HG03460 (cell line): ENCODE results near the gene MARK2.
A peak's percentile ranks its signal among the peaks of the same experiment; 100 is the strongest.

Experiments
- ATAC-seq: cut with Tn5 transposase; IDR thresholded peaks from one replicate; pipeline ENCODE4 v1.9.1; 2021; ENCODE audit not compliant: unreplicated experiment

The MARK2 gene

DNA sequence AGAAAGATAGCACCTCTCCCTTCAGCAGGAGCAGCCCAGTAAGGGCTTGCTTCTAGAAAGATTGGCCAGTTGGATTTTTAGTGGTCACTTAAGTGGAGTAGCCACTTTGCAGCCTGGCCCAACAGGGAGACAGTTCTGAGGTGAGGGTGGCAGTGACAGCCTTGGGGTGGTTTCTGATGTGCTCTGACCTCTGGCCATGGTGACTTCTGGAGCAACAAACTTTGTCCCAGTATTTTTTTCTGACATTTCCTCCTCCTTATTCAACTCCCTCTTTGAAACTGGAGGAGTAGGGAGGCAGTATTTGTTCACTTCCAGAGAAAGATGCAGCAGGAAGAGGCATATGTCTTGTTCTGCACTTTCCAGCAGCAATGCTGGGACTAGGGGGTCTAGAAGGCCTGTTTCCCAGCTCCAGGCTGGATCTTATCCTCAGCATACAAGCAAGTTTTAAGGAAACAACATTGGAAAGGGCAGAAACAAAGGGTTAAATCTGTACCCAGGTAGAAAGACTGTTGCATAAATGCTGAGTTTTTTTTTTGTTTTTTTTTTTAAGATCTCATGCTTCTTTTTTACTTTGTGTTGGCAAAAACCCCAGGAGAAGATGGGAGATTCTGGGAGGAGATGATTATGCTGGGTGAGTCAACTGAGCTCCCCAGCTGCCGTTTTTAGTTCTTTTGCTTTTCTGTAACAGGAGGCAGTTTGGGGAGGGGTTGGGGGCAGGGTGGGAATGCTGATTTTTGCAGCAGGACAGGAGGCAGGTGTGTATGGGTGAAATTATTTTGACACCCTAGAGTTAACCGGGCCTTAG is 40.9 kb downstream of the MARK2 start:
- ATAC-seq, result no peak

DNA sequence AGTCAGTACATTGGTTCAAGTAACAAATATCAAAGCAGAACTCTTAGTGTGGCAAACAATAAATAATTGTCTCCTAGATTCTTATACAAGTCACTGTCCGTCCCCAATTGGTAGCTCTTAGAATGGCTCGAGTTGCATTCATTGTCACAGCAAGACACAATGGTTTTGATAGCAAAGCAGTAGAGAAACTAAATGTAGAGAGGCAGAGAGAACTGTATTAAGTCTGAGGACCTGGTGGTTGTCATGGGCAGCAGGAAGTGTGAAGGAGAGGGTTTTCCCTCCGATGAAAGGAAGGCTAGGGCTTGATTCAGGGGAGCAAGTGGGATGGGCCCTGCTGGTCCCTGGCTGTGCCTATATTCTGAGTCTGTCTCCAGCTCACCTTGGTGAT is 41.5 kb downstream of the MARK2 start:
- ATAC-seq, result no peak

DNA sequence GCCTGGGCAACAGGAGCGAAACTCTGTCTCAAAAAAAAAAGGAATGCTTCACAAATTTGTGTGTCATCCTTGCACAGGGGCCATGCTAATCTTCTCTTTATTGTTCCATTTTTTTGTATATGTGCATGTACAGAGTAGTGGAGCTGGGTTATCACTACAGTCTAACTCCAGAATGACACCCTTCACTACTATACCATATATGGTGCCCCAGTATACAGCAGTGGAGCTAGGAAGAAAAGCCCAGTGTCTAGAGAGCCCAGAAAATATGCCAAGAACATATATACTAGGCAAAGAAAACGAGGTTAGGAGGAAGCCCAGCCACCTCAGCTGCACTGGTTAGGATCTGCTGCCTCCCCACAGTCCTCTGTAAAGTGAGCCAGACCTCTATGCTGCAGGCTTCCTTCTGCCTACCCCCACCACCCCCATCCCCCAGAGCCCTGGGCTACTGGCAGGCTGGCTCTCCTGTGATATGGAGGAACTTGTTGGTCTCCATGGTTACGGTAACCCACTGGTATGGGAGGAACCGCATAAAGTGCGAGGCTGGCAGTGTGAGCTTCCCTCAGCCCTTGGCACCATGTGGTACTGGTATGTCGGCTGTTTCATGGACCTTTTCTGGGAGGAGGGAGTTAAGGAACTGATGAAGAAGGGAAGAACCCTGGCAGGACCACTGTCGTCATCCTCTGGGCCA is 43.8 kb downstream of the MARK2 start:
- ATAC-seq, result no peak

DNA sequence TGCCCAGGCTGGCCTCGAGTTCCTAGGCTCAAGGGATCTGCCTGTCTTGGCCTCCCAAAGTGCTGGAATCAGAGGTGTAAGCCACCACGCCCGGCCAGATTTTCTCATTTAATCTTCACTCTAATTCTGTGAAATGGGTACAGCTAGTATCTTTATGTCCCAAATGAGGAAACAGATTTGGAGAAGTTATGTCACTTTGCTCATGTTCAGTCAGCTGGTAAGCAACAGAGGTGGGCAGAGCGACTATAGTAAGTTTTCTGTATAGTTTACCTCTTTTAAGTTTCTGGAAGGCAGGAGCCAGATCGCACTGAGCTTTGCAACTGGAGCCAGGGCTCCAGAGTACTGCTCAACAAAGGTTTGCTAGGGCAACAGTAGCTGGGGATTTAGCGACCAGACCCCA is 44.9 kb downstream of the MARK2 start:
- ATAC-seq, result no peak

DNA sequence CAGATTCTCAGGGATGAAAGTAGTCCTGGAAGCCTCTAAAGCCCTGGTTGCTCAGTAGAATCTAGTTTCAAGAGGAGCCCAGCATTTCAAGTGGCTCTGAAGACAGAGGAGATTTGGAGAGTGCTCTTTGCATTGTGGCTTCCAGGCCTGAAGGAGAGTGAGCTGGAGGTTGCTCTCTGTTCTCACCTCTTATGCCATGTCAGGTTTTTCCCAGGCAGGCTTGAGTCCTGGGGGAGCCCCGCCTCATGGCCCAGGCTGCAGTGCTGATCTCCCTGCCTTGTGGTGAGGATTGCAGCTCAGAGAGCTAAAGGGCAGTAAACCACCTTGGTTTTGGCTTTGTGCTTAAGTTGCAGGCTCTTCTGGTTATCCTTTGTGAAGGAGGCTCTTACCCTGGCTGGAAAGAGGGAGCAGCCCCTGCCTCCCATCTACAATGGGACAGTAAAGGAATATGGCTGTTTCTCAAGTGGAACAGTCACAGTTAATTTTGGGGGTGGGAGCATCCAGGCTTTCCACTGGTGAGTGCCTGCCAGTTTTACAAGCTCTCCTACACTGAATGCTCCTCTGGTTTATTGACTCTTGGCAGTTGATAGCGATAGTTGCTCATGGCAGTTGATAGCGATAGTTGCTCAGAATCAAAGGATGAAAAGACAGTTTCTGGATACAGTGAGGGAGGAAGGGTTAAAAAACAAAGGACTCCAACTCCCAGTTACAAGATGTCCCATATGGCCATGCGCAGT is 45.5 kb downstream of the MARK2 start:
- ATAC-seq, result no peak

DNA sequence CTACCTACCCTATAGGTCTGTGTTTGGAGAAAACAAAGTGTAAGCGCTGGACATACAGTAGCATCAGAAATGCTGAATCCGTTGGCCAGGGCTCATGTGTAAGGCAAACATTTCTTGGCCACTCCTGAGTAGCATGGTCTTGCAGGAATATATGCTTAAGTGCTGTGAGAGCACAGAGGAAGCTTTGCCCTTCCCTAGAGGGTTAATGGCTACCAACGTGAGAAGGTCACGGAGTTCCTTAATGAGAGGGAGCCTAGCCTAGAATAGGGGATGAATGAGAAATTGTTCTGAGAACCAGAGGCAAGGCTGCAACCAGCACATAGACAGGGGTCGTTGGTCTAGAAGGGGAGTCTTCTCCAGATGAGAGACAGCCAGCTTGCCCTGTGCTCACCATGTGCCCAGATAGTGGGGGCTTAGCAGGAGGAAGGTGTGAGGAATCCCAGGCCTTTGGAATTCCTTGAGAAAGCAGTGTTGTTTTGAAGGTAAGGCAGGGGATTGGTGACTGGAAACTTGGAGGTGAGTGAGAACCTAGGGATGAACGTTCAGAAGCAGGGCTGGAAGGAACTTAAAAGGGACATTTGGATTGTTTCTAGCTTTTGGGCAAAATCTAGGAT is 48.6 kb downstream of the MARK2 start:
- no peak for ATAC-seq

DNA sequence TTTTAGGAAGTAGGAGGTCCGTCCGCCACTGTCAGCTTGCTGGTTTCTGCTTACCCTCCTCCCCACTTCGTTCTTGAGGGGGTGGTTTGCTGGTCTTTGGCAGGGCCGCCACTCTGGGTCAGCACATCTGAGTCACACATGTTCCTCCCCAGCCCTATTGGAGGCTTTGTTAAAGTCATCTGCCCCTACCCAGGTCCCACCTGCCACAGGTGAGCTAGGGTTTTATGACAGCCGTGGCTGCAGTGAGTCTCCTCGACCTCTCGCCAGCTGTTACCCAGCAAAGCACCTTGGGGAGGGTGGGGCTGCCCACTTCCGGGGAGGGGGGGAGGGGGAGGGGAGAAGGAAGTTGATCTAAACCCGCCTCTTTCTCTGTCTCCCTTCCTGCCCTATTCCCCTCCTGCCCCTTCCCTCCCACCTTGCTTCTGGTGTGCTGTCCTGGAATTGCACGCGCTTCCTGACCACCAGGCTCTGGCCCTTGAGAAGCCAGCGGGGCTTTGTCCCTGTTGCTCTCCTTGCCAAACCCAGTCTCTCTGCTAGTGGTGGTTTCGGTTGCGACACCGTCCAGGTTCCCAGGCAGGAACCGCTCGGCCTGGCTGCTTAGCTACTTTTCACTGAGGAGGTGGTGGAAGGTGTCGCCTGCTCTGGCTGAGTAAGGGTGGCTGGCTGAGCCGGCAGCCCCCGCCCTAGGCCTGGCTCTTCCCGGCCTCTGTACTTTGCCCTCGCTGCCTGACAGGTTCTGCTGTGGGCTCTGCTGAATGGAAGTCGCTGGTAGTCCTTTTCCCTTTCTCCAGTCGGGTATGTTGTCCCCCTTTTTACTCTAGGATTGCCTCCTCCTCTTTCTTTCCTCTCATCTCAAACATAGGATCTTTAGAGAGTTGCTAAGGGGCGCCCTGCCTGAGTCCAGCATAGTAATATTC is 49.5 kb downstream of the MARK2 start:
- ATAC-seq, result peak; percentile 70

DNA sequence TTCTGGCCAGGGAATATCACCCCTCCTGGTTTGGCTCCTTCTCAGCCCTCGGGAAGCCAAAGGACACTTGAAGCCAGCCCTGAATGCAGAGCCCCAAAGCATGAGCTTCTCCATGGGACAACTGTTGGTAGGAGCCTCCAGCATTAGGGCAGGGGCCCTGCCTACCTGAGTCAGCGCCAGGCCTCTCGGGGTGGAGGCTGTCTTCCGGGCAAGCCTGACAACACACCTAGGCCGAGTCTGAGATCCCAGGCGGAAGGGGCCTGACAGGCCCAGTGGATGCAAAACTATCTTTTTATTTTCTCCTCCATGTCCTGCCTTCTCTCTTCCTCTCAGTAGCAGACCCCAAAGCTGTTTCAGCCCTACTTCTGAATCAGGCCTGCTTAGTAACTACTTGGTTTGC is 50.4 kb downstream of the MARK2 start:
- ATAC-seq, result no peak

DNA sequence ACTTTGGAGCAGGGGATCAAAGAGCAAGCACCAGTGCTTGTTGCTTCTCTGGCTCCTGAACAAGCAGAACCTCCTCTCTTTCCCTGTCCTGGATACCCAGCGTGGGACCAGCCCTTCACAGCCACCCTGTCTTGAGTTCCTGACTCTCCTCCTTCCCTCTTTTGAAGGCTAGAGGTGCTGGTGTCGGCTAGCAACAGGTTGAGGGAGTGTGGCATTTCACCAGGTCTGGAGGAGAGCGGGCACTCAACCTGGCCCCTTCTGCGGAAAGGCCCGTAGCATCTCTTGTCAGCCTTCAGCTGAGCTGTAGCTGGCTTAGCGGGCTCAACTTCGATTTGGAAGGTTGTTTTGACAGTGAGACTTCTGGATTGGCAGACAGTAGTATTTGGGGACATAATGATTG is 51.5 kb downstream of the MARK2 start:
- ATAC-seq, result no peak

DNA sequence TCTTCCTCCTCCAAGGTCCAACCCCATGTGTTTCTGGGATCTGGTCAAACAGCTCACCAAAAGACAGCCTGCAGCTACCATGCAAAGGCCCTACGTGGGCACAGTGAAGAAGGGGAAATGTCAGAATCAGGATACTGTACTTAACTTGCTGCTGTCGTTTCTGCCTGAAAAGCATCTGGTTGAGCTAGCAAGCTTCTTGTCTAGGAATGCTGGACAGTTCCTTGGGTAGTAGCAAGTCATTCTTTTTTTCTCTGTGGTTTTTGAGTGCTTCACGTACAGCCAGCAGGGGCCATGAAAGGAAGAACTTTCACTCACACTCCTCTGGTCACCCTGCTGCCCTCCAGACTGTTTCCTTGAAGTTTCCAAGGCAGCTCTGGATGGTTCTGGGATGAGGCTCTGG is 53.3 kb downstream of the MARK2 start:
- ATAC-seq, result no peak

DNA sequence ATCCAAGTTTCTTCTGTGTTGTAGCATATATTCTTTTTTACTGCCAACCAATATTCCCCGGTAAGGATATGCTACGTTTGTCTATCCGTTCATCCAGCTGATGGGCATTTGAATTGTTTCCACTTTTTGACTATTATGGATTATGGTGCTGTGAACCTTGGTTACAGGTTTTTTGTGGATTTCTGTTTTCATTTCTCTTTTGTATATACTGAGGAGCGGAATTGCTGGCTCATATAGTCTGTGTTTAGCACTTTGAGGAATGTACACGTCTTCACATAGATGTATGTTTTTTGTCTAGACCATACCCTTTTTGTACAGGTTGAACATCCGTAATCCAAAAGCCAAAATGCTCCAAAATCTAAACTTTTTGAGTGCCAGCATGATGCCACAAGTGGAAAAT is 54.4 kb downstream of the MARK2 start:
- ATAC-seq, result no peak

DNA sequence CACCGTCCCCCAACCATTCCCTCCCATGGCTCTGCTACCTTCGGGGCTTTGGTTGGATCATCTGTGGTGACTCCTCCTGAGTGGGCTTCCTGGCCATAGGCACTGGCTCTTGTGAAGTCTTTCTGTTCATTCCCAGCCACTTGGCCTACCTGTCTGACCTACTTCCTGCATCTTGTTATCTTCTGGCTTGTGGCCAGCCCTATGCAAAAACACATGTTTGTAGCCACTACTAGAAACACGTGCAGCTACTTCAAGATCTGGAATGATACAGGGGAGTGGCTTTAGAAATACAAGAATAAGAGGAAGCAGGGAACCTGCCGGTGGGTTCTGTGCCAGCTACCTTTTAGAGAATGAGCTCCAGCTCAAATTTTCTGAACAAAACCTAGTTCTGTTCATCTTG is 57.2 kb downstream of the MARK2 start:
- no peak for ATAC-seq

DNA sequence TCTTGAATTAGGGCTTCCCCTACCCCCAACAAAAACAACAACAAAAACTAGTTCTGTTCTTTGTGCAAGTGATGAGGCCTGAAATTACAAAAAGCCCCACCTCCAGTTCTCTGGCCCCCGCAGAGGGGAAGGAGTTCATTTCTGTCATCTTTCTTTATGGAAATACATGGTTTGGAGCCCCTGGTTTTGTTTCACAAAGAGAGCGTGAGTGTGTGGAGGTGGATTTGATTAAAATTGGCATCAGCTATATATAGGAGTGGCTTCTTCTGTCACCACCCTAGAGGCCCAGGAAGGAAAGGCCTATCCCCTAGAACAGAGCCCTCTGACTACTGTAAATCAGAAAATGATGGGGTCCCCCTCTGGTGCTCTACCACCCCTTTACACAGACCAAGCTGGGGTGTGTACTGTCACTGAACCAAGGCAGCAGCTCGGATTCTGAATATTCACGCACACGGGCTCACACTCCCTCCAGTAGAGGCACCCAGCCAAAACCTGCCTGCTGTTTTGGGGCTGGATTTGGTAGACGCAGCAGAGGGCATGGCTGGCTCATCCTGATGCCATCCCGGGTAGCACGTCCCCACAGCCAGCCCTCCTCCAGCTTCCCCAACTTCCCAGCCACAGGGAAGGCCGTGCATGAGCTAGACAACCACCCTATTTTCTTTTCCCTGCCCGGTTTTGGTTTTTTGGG is 58.7 kb downstream of the MARK2 start:
- ATAC-seq, result no peak

DNA sequence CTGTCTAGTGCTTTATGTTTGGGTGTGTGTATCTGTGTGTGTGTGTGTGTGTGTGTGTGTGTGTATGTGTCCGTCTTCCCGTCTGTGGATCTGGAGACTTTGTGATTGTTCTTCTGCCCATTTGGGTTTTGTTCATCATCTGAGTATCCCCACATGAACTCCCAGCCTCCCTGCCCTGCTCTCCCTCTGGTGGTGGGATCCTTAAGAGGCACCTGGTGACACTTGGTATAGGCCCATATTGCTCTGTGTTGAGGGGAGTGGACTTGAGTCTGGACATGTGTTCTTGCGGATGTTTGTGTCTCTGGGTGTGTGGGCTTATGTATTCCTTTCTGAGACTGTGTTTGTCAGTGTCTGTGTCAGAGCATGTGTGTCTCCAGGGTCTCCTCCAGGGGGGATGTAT is 62.8 kb downstream of the MARK2 start:
- ATAC-seq, result no peak

DNA sequence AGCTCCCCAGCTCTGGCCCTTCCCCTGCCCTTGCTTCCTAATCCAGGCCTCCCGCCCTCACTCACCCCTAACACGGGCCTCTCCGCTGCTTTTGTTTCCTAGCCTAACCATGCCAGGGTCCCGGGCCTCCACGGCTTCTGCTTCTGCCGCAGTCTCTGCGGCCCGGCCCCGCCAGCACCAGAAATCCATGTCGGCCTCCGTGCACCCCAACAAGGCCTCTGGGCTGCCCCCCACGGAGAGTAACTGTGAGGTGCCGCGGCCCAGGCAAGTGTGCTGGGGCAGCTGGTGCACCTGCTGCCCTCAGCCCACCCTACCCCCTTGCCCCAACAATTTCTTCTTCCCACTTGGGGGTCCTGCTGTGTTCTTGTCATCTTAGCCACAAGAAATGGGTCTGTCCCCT is 65.0 kb downstream of the MARK2 start:
- ATAC-seq, result no peak

DNA sequence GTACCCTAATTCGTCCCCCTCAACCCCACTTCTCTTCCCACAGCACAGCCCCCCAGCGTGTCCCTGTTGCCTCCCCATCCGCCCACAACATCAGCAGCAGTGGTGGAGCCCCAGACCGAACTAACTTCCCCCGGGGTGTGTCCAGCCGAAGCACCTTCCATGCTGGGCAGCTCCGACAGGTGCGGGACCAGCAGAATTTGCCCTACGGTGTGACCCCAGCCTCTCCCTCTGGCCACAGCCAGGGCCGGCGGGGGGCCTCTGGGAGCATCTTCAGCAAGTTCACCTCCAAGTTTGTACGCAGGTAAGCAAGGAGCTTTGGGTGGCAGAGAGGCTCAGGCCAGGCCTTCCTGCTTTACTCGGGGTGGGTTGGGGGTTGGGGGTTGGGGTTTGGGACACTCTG is 65.8 kb downstream of the MARK2 start:
- ATAC-seq, result no peak

DNA sequence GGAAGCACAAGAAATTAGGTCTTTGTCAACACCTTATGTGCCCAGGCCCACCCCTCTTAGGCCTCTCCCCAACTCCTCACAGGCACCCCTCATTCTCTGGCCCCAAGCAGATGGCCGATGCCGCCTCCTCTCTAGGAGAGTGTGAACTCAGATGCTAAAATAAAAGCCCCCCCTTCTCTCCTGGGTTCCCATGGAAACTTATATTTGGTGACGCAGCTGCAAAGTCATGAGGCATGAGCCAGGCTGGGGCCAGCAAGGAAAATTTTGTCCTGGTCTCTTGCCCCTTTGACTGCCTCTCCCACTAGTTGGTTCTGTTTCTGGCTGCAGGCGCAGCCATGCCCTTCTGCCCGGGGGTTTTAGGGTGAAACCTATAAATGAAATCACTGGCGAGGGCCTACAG is 66.3 kb downstream of the MARK2 start:
- ATAC-seq, result no peak

DNA sequence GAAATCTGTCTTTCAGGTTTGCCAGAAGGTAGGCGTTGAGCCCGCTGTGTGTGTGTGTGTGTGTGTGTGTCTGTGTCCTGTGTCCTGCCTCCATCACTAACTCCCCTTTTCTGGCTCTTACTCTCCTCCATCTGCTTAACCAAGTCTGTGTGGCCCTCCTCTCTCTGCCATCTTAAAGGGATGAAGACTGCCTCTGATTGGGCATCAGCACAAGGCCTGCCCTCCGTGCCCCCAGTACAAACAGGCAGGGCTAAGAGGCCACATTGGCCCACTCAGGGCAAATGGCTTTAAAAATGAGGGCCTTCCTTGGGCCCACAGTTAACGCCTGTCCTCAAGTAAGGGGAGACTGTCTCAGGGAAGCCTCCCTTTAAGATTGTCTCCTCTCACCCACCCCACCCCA is 67.2 kb downstream of the MARK2 start:
- ATAC-seq, result no peak

DNA sequence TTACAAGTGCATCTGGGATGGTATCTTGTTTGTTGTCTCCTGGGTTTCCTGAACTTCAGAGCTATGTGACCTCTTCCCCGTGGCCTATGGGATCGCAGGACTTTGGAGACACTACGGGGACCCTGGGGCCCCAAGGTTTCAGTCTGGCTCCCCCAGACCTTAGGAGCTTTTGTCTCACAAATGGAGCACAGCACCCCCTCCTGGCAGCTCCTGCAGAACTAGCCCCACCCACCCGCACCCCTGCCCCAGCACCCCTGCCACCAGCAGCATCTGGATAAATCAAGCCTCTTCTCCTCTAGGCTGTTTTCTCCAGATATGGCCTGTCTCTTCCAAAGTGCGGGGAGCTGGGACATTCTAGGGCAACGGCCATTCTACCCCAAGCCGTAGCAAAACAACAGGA is 67.7 kb downstream of the MARK2 start:
- ATAC-seq, result no peak

DNA sequence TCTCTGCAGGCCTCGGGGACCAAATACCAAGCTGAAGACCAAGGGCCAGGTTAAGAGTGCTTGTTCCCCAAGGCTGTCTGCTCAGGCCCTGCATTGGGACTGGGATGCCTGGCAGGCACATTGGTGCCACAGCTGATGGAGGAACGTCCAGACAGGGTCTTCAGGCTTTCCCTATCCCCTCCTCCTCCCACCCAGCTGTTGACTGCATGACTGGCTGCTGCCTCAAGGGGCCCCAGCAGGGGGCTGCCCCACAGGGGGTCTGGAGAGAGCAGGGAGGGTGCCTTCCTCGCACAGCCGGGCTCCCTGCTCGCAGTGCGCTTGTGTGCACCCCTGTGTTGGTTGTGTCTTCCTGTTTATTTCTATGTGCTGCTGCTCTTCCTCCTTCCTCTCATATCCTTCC is 68.2 kb downstream of the MARK2 start:
- ATAC-seq, result no peak
